DND-41 (cell line): ENCODE measurements around the gene HTRA3.

ENCODE experiments used
- CTCF ChIP-seq: IDR thresholded peaks from 2 replicates; pipeline ENCODE4 v1.5.1; 2012; ENCODE audit warnings: borderline replicate concordance, low read length, moderate library complexity, mild to moderate bottlenecking; ENCODE audit not compliant: poor library complexity, severe bottlenecking; ENCODE audit errors: extremely low read depth
- EZH2 ChIP-seq: IDR thresholded peaks from 3 replicates; pipeline ENCODE4 v1.6.1; 2012; ENCODE audit warnings: borderline replicate concordance, low read depth, mild to moderate bottlenecking, moderate library complexity, low read length, inconsistent platforms; ENCODE audit not compliant: severe bottlenecking

GRCh38 chr4:8320386-8320750 is 50.8 kb downstream of the HTRA3 start:
- TF ChIP-seq CTCF (peak; percentile 41), EZH2 (no peak)
